ENCODE measurements around the gene CREG2.

DNA sequence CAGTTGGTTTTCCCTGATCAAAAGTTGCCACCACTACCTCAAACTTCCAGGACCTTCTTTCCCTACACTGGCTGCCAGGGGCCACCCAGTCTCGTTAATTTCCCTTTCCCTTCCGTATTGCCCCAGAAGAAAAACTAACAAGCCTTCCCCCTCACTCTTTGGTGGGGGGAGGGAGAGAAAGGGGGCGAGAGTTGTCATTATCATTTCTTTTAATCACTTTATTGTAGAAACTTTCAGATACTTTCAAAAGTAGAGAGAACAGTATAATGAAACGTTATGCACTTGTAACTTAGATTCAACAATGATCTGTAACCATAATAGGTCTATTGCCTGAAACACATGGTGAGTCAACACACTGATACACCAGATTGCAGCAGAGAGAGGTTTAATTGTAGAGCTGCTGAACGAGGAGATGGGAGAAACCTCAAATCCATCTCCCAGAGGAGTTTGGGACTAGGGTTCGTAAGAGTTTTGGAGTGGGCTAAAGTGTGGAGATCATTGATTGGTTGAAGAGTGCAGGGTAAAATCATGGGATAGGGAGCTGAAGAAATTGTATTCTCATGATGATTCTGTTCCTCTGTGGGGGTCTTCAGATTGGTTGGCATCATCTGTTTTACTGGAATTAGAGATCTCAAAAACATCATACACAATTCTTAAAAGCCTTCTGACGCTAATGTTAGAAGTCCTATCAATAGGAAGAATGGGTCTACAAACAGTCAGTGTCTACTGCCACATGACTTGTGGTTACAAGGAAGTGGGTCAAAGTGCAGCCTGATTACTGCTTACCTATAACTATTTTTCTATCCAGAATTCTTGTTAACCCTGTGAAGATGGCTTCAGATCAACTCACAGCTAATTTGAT is 76.2 kb downstream of the CREG2 start:
- TF ChIP-seq SPI1 (IDR thresholded peaks at IDR 0.05; ENCODE audit: borderline replicate concordance, low read depth) (no peak), POLR2AphosphoS5 (IDR thresholded peaks at IDR 0.05; ENCODE audit: low read depth) (no peak)

Measured in HL-60 (cell line).